Fibroblast of pulmonary artery (primary cell): Measurements from ENCODE around the gene SPATS2.
A peak's percentile ranks its signal among the peaks of the same experiment; 100 is the strongest.
"Not testable (repeated sequence)": the region's sequence is repeated elsewhere in the genome, so short reads cannot be mapped to it uniquely, and the experiment has no call there.

Experiments used
- DNase-seq: peaks from one replicate; pipeline ENCODE4 v3.0.0-alpha.2; 2010; ENCODE audit warnings: low read depth
- H3K4me3 ChIP-seq: replicated peaks from 2 replicates; pipeline ENCODE4 v1.5.1; 2011; ENCODE audit warnings: low read depth, mild to moderate bottlenecking, control low read depth, low read length, moderate library complexity
- TF ChIP-seq, protein P1 (sequence below): IDR thresholded peaks from 2 replicates; pipeline ENCODE4 v1.5.1; 2011; ENCODE audit warnings: mild to moderate bottlenecking, control low read depth, low read length, inconsistent platforms; ENCODE audit errors: missing control alignments

The SPATS2 gene

DNA sequence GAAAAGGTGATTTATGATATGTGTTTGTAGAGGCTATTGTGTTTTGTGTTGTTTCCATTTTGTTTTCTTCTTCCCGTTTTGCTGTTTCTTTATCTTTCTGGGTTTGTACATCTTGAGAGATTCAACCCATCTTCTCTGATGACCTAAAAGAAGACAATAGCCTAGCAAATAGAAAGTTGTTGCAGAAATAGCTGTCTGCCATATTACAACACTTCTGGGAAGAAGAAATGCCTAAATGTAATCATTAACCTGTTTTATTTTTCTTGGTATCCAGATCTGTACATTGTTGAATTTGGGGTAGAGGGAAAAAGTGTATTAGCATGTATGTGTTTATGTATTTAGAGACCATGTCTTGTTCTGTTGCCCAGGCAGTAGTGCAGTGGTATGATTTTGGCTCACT is 50.3 kb downstream of the SPATS2 start:
- no peak for DNase-seq
- no peak overlapping the region for H3K4me3 ChIP-seq
- TF ChIP-seq, protein P1, sequence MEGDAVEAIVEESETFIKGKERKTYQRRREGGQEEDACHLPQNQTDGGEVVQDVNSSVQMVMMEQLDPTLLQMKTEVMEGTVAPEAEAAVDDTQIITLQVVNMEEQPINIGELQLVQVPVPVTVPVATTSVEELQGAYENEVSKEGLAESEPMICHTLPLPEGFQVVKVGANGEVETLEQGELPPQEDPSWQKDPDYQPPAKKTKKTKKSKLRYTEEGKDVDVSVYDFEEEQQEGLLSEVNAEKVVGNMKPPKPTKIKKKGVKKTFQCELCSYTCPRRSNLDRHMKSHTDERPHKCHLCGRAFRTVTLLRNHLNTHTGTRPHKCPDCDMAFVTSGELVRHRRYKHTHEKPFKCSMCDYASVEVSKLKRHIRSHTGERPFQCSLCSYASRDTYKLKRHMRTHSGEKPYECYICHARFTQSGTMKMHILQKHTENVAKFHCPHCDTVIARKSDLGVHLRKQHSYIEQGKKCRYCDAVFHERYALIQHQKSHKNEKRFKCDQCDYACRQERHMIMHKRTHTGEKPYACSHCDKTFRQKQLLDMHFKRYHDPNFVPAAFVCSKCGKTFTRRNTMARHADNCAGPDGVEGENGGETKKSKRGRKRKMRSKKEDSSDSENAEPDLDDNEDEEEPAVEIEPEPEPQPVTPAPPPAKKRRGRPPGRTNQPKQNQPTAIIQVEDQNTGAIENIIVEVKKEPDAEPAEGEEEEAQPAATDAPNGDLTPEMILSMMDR: no peak

DNA sequence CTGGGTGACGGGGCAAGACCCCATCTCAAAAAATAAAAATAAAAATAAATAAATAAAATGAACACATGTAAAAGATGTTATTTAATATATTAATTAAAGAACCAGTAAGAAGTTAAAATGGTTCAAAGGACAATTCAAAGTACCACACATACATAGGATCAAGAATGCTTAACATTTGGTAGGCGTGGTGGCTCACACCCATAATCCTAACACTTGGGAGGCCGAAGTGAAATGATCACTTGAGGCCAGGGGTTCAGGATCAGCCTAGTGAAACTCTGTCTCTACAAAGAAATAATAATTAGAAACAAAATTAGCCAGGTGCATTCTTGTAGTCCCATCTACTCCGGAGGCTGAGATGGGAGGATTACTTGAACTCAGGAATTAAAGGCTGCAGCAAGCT is 53.3 kb downstream of the SPATS2 start:
- no peak overlapping the region for H3K4me3 ChIP-seq
- TF ChIP-seq, protein P1: no peak
- no peak for DNase-seq

DNA sequence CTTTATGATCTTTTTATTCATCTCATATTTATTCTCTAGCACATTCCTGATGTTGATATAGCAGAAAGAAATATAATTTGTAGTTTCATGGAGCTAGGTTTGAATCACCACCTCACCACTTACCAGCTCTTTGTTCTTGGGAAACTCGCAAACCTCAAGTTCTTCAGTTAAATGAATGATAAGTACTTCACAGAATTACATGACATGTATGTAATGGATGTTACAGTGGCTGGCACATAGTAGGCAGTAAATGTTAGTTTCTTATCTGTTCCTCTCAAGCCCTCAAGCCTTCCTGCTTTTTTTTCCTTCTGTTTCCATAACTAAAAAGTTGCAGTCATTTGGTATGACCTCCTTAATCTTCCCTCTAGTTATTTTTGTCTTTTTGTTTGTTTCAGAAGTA is 54.9 kb downstream of the SPATS2 start:
- DNase-seq: no peak
- TF ChIP-seq, protein P1: no peak
- no peak overlapping the region for H3K4me3 ChIP-seq

DNA sequence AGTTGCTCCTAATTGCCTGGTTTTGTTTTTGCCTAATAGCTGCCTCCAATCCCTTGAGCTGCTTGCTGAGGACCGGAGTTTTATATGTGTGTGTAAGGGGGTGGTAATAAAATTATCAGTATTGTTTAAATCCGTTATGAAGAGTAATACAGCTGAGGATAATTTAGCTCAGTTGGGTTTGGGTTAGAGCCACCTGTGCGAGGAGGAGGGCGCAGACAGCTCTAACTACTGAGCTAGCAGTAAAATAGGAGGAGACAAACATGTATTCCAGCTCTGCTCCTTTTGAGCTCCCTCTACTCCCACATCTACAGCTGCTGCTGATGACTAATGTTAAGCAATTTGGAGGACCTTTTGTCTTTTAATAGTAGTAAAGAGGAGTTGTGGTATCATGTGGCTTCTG is 61.5 kb downstream of the SPATS2 start:
- TF ChIP-seq, protein P1: no peak
- DNase-seq: peak; percentile 83
- H3K4me3 ChIP-seq: no peak overlapping the region

DNA sequence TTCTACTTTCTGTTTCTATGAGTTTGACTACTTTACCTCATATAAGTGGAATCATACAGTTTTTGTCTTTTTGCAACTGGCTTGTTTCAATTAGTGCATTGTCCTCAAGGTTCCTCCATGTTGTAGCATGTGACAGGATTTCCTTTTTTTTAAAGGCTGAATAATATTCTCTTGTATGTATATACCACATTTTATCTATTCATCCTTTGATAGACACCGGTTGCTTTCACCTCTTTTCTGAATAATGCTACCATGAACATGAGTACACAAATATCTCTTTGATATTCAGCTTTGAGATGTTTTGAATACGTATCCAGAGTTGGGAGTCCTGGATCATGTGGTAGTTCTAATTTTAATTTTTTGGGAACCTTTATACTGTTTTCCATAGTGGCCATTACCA is 65.4 kb downstream of the SPATS2 start:
- TF ChIP-seq, protein P1: no peak
- no peak for DNase-seq
- H3K4me3 ChIP-seq: no peak overlapping the region

DNA sequence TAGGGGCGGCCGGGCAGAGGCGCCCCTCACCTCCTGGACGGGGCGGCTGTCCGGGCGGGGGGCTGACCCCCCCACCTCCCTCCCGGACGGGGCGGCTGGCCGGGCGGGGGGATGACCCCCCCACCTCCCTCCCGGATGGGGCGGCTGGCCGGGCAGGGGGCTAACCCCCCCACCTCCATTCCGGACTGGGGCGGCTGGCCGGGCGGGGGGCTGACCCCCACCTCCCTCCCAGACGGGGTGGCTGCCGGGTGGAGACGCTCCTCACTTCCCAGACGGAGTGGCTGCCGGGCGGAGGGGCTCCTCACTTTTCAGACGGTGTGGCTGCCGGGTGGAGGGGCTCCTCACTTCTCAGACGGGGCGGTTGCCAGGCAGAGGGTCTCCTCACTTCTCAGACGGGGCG is 69.5 kb downstream of the SPATS2 start:
- not testable (repeated sequence) for DNase-seq, H3K4me3 ChIP-seq

DNA sequence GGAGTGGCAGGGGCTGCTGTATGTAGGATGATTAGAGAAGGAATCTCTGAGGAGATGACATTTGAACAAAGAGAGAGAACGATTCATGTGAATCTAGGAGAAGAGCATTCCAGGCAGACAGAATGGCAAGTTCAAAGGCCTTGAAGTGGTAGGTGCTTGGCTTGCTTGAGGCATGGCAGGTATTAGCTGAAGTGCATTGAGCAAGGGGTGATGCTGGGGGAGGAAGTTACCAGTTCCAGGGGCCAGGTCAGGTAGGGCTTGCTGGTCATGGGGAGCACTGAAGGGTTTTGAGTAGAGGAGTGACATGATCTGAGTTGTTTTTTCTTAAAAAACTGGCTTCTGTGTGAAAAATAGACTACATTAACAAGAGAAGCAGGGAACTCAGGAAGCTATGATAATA is 71.8 kb downstream of the SPATS2 start:
- TF ChIP-seq, protein P1: no peak
- DNase-seq: no peak
- no peak overlapping the region for H3K4me3 ChIP-seq

DNA sequence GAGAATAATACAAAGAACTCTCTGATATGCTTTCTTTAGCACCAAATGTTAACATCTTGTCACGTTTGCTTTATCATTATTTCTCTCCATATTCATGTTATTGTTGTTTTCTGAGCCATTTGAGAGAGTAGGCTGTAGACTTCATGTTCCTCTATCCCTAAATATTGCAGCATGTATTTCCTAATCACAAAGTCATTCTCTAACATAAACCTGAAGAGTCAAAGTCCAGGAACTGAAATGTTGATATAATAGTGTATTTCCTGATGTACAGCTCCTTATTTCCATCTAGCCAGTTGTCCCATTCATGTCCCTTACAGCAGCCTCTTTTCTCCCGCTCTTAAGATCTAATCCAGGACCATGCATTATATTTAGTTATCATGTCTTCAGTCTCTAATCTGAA is 72.8 kb downstream of the SPATS2 start:
- no peak for DNase-seq
- TF ChIP-seq, protein P1: no peak
- H3K4me3 ChIP-seq: no peak overlapping the region
